GM21619 (cell line): ENCODE measurements around the gene SLC24A4.

ENCODE experiments used
- ATAC-seq: cut with Tn5 transposase; IDR thresholded peaks from one replicate; pipeline ENCODE4 v1.9.1; 2021; ENCODE audit not compliant: unreplicated experiment

The SLC24A4 gene, protein sequence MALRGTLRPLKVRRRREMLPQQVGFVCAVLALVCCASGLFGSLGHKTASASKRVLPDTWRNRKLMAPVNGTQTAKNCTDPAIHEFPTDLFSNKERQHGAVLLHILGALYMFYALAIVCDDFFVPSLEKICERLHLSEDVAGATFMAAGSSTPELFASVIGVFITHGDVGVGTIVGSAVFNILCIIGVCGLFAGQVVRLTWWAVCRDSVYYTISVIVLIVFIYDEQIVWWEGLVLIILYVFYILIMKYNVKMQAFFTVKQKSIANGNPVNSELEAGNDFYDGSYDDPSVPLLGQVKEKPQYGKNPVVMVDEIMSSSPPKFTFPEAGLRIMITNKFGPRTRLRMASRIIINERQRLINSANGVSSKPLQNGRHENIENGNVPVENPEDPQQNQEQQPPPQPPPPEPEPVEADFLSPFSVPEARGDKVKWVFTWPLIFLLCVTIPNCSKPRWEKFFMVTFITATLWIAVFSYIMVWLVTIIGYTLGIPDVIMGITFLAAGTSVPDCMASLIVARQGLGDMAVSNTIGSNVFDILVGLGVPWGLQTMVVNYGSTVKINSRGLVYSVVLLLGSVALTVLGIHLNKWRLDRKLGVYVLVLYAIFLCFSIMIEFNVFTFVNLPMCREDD

DNA sequence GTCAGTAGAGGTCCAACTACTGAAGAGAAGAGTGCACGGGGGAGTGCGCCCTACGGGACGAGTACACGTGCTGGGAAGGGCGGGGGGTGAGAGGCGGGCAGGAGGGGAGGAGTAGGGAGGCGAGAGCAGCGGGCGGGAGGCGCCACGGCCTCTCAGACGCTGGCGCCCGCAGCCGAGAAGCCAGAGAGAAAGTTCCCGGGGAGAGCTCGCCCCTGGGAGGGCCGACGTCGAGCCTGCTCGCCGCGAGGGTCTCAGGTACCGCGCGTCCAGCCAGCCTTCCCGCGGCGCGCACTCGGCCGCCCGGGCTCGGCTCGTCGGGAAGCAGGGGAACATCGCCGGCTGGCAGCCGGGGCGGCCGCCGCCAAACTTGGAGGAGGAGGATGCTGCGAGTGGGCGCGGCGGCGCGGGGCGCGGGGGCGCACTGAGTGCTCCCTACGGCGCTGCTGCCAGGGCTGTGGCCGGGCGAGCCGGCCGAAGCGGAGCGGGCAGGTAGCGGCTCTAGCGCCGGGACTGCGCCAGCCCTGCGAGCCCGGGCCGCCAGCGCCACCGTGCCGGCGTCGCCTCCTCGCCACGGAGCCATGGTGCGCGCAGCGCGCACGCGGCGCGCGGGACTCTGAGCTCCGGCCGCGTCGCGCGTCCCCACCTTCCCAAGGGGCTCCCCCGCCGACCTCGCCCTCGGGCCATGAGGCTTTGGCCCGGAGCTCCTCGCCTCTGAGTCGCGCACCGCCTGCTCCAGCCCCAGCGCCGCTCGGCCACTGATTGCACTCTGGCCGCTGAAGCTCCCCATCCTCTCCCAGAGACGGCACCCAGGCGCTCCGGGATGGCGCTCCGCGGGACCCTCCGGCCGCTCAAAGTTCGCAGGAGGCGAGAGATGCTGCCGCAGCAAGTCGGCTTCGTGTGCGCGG, at the start of gene SLC24A4:
TSS of gene SLC24A4 (plus strand) at position 155 of the 905 bp plus-strand sequence. CDS start at position 821, 666 bp downstream.
- no peak for ATAC-seq

DNA sequence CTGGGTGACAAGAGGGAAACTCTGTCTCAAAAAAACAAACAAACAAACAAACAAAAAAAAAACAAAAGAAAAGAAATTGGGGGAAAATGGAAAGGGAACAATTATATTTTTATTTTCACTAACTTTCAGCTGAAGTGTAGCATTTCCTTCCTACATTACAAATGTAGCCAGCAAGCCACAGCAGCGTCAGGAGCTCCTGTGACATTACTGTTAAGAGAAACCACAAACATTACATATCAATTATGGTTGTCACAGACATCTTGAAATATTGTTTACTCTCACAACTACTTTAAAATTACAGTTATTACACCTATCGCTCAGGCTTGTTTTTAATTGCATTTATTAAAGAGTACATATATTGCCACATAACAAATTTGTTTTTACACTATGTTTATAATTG, 49.8 kb upstream of the SLC24A4 start:
- ATAC-seq, result no peak

DNA sequence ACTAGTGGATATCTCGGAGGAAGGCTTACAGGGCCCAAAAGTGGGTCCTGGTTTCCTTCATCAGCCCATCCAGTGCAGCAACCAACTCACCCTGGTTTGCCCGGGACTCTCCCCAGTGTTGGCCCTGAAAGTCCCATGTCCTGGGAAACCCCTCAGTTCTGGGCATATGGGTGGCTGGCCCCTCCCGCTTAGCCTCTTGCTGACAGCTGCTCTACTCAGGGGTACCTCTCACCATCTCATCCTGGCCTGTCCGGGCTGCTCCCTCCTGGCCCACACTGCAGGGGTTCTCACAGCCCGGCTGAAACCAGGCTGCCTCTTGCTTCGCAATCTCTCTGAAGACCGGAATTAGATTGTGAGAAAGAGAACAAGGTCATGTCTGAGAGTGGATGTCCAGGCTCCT, 48.9 kb upstream of the SLC24A4 start:
- no peak for ATAC-seq

DNA sequence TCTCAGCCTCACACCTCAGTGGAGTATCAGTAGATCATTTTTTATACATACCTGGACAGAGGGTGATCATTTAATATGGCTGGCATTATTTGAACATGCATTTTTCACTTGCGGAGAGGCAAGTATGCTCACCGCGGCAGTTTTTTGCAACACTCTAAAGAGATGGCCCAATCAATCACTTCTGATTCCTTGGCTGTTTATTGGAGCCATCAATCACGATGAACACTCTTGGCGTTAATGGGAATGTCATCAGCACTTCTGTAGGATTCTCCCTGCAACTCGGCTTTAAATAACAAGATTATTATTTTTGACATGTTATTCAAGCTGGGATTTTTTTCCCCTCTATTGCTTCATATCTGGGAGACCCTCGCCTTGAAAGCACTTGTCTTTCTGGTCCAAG, 46.9 kb upstream of the SLC24A4 start:
- no peak for ATAC-seq

DNA sequence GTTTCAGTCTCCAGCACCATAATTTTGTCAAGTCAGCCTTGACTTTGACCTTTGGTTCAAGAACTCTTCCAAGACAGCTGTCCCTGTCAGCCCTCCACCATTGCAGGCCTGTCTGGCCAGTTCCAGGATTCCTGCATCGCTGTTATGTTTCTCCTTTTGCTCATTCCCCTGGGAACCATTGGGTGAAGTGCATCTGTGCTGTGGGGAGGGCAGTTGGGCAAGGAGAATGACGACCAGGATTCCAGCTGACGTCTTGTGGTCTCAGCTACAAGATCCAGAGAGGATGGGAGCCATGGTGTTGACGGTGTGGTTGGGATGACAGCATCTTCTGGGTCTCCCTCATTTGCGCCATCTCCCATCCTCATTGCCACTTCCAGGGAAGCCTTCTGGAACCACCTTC, 45.9 kb upstream of the SLC24A4 start:
- no peak for ATAC-seq

DNA sequence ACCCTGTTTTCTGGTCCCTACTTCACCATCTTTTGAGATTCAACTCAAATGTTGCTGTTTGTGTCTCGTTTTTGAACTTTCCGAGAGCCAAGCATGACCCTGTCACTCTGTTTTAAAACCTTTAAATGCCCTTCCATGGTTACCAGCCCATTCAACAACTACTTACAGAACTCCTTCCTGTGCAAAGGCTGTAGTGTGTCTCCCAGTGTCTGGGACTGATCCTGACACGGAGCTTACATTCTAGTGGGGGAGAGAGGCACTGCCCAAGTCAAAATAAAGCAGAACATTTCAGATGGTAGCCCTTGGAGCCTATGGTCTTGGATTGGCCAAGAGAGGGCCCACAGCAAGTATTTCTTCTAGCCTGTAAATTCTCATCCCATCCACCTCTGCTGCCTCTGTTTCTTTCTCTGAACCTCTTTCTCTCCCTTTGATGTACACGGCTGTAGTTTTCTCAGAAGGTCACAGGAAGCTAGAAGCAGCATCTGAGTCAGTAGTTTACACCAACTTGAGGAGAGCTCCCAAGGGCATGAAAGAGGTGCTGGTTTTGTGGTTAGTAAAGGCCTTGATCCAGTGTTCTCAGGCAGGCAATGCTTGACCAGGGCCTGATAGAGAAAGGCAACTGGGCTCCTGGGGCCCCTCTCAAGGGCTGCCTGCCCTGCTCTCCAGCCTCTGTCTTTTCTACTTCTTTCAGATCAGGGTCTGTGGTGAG, 42.3 kb upstream of the SLC24A4 start:
- peak; percentile 76 for ATAC-seq

DNA sequence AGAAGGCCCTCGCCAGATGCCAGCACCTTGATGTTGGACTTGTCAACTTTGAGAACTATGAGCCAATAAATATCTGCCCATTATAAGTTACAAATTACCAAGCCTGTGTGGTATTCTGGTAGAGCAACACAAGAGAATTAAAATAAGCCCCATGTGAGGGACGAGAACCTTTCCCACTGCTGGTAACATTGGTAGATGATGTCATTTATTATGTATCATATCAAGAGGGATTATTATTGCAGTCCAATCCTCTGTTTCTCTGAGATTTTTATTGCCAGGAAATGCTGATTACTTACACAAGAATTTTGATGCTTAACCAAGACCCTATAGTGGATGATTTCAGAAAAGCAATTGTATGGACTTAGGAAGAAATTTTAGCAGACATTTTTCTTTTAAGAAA, 40.3 kb upstream of the SLC24A4 start:
- no peak for ATAC-seq

DNA sequence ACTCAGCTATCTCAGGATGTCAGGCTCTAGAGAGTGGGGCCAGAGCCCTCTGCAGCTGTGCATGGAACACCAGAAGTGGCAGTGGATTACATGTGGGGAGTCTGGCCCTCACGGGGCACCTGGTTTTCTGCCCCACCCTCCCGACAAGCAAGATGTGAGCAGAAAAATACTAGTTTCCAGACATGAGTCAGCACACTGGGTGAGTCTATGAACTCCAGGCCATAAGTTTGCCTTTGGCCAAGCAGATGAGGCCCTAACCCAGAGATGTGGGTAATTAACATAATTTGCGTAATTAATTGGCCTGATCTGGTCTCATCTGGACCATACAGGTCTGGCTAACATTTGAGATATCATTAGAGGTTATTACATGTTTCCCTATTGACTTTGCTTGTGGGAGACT, 37.7 kb upstream of the SLC24A4 start:
- ATAC-seq, result no peak

DNA sequence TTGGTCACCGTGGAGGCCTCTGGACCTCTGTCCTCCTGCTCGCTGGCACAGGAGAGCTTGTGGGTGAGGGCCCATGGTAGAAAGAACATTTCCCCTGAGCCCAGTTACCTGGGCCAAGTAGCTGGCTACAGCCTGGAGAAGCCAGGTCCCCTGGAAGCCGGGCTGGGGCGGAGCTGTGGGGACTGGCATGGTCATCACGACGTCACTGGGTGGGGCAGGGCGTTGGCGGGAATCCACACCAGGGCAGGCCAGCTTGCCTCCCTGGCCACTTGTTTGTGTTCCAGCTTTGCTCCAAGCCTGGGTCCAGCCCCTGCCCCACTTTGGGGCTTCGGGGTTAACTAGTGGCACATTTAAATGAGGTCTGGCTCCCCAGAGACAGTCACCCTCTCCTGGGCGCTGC, 35.0 kb upstream of the SLC24A4 start:
- ATAC-seq, result no peak

DNA sequence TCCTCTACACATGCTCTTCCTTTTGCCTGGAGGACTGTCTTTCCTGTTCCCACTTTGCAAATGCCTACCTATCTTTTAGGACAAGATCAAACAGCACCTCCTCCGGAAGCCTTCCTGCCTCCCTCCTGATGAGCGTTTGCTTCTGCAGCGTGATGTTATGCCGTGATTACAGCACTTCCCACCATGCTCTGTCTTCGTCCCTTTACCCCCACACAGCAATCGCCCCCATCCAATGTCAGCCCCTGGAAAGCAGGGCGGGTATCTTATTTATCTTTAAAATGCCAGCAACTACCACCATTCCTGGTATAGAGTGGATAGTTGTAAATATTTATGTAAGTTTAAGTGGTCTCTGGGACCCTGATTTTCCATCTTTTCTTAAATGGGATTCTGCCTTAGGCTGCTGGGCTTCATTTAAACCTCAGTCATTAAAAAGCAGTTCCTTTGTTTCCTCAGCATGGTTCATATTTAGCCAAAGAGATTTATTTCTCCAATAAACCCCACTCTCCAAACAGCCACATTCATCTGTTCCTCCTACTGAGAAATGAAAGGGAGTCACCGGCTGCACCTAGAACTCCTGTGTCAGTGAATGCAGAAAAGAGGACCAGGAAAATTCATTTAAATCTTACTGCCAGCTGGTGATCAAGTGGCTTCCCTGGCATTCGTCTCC, 33.8 kb upstream of the SLC24A4 start:
- no peak for ATAC-seq

DNA sequence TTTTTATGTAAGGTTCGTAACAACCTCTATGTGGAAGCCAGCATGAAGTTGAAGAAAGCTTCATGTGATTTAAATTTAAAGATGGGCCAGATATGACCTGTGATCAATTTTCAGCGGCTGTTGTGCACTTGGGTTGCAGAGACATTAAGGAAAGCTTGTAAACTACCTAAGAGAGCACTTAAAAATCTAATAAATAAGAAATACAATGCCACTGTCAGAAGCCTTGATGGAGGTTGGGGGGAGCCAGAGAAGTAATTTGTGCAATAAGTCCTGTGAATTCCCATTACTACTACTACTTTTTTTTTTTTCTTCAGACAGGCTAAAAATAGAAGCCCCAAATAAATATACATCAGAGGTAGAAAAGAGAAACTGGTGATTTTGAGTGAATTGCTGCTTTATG, 30.3 kb upstream of the SLC24A4 start:
- no peak for ATAC-seq

DNA sequence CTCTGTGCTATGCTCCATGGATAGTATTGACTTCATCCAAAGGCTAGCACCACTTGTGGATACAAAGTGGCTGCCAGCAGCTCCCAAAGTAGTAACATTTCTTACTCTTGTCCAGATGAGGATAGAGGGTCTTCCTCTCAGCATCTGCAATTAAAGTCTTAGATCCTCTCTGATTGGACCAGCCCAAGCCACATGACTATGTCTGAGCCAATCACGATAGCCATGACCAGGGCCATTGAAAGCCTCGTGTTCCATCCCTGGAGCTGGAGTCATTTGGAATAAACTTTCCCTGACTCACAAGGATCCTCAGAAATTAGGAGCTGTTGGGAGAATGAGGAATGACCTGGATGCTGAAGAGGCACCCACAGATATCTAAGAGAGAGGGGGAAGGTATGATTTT, 28.5 kb upstream of the SLC24A4 start:
- no peak for ATAC-seq

DNA sequence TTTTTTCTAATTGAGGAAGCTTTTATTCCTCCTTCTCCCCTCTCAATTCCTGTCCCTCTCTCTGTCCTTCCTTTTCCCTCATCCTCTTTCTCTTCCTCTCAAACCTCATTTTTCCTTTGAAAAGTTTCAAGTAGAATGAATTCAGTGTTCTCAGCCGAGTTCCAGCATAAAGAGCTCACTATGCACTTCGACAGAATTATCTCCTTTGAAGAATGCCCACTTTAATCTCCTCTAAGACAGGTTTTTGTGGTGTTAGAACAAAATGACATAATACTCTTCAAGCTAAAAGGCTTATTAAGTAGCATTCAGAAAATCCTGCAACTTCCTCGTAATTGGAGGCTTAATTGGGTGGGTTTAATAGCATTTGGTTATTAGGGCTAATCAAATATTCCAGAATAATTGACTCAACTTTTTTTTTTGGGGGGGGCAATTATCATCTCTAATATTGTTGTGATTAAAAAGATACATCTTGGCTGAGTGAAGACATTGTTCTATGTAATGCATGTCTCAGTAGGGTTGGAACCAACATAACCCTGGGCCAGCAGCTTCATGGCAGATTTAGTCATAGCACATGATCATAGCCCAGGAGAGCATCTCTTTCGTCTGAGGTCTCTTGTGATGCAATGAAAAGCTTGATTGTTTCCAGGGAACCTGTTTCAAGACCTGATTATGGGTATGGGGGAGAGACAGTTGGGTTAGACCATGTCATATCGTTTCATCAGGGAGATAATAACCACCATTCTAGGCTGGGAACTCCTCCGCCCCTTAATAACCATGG, 25.0 kb upstream of the SLC24A4 start:
- ATAC-seq, result no peak

DNA sequence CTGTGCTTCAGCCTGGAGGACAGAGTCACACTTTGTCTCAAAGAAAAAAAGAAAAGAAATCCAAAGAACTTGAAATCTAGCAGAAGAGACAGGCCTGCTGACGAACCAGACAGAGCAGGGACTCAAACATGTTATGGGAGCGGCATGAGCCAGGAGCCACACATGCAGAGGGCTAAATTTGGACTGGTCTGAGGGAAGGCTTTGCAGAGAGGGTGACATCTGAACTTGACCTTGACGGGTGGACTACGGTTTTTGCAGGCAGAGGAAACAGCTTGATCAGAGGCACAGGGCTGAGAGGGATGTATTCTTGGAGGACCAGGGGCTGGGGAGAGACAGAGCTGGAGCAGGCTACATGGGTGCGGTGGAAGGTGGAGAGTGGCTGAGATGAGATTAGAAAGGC, 20.5 kb upstream of the SLC24A4 start:
- ATAC-seq, result no peak

DNA sequence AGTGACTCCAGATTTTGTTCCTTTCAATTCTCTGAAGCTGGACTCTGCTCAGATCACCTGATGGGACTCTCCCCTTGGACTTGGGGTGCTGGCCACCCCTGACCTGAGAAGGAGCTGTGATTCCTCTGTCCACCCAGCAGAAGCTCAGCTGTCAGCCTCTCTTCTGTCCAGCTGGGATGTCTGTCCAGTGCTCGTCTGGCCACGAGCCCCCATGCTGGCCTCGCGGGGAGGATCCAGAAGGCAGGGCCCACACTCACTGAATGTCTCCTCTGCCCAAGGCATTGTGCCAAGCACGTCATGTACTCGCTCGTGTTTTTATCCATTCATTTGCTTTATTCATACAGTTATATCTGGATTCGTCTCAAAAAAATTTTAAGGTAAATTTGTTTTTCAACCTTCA, 14.2 kb upstream of the SLC24A4 start:
- ATAC-seq, result no peak

DNA sequence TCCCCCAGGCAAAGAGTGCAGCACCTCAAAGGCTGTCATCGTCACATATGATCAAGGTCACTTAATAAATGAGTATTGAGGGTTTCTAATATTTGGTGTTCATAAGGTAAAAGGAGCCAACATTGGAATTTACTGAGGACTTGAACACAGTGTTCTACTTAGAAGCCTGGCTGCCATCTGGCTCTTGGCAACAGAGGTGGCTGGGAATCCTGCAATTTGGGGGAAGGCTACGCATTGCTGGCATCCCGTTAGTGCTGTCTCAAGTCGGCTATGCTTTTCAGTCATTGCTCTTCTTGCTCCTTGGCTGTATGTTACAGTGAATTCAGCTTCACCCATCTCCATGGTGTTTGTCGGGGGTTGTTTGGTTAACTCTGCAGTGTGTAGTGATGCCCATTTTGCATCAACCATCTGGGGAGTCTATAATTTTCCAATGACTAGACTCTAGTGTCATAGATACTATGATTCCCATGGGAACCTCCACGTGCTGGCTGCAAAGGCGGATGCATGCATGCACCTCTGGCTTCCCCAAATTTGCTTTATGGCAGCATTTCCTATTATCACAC, 12.9 kb upstream of the SLC24A4 start:
- no peak for ATAC-seq

DNA sequence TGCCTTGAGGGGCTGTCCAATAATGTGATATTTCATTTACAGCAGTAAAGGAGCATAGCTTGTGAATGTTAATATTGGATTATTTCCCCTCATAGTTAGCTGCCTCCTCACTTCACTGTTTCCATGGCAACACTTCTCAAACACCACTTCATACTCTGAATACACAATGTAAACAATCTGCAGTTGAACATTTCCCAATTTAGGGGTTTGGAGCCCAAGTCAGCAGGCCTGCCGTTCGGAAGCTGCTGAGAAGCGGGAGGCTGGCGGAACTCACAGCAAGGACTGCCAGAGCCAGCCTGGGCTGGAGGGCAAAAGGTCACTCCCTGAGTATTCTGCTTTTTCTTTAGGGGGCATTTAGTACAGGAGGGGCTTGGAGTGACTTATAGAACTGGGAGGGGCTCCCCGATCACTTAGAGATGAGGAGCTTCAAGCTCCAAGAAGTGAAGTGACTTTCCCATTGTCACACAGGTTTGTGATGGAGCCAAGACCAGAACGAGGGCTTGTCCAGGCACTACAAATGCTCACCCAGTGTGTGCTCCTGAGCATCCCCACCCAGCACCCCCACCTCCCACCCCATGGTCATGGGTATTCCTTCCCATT, 12.1 kb upstream of the SLC24A4 start:
- no peak for ATAC-seq

DNA sequence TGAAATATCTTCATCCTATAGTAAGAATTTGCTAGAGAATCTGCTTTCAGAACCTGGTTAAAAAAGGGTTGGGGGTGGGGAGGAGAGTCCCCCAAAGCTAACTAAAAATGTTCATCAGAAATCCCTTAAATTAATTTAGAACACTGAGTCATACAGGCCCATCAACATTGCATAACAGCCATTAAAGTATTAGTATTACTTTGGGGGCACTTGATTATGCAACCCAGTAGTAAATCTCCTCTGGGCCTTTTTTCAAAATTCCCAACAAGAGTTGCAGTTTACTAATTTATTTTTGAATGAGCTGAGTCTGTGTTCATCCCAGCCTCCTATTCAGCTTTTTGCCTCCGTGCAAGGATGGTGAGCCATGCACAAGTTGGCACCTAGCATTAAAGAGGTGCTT, 8.8 kb upstream of the SLC24A4 start:
- no peak for ATAC-seq
